NCI-H774 (cell line): ENCODE measurements around the gene DSP.
A peak's percentile ranks its signal among the peaks of the same experiment; 100 is the strongest.

Source experiments
- DNase-seq: peaks from one replicate; lab custom pipeline; 2025; lab: John Stamatoyannopoulos, UW

DSP gene

DNA sequence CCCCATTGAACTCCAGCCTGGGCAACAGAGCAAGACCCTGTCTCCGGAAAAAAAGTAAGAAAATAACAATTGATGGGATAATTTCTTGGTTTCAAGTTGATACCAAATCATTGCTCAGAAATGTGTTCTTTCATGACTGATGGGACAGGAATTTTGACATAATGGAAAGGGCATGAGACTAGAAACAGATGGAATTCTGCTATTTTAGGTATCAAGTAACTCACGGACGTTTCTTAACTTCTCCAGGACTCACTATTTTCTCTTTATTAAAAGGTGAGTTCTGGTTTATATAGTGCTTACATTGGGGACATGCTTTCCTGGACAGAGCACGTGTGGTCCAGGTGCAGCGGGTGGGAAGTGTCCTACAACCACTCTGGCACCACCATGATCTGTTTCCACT is 6.0 kb upstream of the DSP start:
- no peak for DNase-seq

DNA sequence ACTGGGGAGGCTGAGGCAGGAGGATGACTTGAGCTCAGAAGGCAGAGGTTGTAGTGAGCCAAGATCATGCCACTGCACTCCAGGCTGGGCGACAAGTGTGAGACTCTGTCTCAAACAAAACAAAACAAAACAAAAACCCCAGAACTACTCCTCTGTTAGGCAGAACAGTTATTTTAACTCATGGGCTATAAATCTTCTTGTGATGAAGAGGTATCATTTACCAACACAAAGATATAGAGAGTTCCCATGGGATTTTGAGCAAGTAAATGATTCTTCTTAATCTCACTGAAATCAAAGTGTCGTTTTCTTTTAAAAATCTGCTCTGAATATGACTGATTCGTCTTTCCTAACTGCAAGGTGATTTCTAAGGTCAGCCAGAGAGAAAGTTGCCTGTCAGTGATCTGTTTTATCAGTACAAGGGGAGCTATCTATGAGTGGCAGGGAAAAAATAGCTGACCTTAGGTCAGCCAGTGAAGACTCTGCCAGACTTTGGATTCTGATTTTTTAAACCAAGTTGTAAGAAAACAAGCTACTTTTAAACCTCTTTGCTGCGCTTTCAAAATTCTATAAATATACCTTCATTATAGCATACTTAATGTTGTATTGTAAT is 3.8 kb upstream of the DSP start:
- no peak for DNase-seq

DNA sequence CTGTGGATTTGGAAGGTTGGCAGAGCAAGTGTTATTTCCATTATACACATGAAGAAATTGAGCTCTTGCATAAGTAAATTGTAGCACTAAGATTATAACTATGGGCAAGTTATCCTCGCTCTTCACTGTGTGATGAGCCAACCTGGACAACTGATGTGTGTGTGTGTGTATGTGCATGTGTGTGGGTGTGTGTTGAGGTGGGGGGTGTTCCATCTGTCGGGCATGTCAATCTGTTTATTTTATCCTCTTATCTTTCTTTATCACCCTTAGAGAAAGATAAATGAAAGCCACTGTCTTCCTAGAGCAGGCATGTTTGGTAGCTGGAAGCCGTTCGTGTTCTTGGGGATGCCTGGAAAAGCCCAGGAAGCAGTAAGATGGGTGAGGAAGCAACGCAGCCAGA is 3.0 kb upstream of the DSP start:
- no peak for DNase-seq

DNA sequence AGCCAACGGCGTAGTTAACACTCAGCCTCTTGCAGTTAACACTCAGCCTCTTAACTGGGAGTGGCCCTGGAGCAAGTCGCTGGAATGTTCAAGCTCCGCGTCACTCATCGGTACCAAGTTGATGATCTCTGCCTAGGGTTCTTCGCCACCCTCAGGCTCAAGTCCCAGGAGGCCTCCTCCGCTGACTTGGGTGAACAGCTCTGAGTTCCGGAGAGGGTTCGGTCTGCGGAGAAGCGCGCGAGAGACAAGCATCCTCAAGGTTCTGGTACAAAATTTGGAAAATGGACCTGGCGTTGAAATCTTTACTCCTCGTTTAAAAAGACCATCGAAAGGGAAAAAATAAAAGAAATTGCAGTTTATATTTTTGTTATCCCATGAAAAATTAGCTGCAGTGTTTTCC is 876 bp upstream of the DSP start:
- DNase-seq = no peak

DNA sequence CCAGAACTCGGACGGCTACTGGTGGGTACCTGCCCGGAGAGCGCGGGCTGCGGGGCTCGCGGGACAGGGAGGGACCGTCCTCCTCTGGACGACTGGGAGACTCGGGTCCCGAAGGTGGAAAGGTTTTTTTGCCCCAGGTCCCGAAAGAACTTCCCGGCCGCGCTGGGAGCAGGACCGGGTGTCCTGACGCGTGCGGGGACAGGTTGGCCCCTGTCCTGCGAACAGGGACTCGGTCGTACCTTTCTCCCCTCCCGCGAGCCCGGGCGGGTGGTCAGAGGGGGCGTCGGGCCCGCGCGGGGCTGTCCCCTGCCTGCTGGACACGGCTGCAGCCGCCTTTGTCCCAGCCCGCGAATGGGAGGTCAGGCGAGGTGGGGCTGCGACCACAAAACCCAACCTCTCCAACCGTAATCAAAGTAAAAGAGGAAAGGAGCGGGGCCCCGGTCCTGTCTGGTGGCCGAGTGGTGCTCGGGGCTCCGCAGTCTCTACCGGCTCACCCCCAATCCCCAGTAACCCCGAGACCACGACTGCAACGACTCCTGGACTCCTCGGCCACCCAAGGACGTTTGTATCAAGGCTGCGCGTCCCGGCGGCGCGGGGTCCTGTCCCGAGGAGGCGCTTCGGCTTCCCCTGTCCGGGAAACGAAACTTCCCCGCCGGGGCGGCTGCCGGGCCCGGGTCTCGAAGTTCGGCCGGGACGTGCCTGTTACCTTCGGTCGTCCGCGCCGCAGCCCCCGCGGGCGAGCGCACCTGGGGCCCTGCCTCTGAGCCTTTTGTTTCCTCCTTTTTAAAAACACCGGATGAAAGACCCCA is 798 bp downstream of the DSP start:
- no peak for DNase-seq

DNA sequence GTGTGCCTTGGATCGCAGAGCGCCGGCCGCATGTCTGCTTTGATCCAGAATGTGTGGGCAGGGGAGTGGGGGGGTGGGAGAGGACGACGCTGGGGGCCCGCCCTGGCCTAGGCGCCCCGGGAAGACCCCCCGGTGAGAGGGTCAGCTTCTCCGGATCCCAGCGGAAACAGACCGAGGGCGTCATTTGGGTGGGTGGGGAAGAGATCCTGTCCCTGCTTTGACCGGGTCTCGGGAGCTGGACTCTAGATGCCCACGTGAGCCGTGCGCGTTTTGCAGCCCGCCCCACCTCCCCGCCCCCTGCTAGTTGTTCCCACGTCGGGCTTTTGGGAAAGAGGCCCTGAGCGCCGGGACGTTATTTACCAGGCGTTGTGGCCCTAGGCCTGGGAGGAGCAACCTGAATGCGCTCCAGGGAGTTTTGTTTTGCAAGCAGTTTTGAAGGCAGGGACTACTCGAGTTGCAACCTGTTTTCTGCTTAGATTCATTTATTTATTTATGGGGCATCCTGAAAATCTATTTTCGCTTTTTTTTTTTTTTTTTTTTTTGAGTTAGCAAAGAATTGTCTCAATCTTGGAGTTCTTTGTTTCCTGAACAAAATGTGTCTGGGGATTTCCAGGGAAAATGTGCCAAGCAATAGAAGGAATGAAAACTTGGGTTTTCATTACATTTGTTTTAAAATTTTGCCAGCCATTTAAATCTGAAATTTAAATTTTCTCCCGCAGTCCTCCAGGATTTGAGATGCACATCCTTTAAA is 1.6 kb downstream of the DSP start:
- DNase-seq = peak; percentile 56

DNA sequence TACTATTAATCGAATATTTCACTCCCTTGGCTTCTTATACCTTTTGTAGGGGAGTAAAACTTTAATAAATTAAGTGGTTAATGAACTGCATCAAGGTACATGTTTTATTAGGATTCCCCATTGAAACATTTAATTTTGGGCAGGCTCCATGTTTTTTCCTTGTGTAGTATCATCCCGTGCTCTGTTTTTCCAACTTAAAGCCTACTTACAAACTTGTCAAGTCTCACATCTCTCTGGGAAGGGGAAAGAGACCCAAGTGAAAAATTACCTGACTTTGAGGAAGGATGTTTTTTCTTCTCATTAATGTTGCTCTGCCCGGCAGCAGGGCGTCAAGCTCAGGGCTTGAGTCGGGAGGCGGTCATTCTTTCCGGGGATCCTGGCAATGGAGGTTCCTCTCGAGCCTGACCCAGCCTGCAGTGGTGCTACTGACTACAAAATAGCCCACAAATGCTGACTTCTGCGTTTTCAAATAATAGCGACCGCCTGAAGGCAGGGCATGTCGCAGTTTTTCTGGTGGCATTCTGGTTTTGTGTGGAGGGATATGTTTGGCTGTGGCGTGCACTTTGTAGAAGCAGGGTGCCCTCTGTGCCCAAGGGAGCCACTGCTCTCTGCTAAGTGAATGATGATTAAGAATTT is 2.4 kb downstream of the DSP start:
- DNase-seq = no peak

DNA sequence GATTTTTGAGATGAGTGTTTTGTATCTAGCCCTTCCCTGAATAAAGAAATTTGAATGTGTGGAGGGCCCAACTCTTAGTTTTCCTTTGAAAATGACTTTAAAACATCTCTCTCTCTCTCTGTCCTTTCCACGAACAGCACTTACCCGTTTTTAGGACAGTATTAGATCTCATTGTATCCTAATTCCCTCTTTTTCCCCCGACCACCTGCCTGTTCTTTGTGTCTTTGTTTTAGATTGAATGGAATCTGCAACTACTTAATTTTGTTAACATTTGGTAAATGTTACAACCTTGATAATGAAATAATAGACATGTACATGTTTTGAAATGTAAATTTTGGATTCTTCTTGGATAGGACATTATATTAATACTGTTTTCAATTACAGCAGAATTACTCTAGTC is 3.1 kb downstream of the DSP start:
- no peak for DNase-seq

DNA sequence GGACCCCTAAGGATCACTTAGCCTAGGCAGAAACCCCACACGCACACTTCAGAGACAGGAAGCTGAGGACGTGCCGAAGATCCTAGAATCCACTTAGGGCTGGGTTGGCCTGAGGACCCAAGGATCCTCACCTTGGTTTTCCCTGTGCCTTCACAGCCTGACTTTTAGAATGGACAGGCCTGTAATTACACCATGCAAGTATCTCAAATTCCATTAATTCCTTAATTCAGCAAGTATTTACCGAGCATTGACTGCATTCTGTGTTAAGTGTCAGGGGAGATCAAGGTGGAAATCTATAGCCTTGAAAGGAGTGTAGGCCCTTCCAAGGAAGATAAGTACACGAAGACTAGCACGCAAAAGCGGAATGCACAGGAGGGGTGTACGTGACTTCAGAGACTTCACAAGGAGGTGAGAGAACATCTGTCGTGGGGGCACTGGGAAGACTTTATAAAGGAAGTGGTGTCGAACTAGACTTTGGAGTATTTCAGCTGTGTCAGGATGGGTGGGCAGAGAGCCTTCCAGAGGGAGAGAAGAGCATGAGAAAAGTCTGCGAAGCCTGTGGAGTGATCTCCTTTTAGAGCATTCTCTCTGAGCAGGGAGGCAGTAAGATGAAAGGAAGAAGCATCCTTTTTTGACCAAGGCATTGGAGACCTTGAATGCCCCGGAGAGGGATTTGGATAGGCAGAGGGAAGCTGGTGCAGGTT is 4.0 kb downstream of the DSP start:
- no peak for DNase-seq

DNA sequence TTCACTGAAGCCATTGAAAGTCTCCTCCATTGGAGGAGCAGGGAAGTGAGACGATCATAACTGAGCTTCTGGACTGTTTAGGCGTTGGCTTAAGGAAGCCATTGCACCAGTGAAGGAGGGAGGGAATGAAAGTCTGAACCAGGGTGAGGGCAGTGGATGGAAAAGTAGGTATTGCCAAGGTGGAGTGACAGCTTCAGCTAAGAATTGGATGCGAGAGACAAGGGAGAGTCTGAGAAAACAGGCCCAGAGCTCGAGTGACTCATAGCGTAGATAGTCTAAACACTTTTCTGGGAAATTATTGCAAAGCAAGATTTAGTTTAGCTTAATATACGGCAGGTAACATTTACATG is 4.5 kb downstream of the DSP start:
- DNase-seq = no peak

DNA sequence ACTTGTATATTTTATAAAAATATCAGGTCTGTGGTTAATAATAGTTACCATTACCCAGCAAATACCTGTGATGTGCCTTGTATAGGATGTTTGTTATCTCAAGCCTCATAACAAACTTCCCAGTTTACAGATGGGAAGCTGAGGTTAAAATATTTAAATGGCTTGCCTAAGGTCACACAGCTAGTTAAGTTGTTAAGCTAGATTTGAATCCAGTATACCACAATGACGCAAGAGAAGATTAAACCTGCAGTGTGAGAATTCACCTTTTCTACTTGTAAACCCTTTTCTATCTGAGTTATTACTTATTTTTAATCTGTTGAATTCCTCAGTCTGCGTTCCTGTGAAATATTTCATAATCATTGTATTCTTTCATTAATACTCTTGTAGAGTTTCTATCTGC is 4.9 kb downstream of the DSP start:
- no peak for DNase-seq

DNA sequence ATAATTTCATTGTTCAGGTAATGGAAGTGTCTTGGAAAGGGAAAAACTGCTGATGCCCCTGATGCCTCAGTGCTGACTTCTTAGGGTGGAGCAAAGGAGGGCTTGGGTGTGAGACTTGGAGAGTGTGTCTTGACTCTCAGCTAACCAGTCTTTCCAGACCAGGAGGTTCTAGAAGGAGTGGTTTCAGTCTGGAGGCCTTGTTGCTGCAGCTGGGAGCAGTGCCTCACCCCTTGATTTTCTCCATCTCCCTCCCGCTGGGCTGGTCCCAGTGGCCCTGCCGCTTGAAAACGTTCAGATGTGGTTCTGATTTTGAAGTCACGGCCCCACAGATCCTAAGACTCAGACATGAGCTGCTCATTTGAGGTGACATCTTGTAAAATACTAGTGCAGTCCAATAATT is 5.4 kb downstream of the DSP start:
- DNase-seq = no peak

DNA sequence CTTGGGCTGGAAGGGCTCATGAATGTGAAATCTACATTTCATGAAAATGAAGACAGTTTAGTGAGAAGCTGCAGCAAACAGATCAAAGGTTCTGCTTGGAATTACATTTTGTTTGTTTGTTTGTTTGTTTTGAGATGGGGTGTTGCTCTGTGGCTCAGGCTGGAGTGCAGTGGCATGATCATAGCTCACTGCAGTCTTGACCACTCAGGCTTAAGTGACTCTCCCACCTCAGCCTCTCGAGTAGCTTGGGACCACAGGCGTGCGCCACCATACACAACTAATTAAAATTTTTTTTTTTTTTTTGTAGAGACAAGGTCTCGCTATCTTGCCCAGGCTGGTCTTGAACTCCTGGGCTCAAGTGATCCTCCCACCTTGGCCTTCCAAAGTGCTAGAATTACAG is 5.8 kb downstream of the DSP start:
- no peak for DNase-seq

DNA sequence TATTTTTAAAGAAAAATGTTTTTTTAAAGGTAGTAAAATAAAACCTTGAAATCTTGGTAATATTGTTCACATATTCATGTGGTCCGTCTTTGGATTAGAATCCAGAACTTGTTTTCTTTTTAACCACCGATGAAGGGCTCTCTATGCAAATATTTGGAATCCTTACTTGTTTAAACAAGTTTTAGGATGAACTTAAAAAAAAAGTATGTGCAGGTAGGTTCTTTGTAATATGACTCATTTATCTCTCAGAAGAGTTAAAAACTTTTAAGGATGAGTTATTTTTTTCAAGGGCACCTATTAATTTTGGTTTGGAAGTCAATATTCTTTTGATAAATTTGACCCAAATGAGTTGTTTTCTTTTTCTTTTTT is 8.9 kb downstream of the DSP start:
- DNase-seq = peak; percentile 12

DNA sequence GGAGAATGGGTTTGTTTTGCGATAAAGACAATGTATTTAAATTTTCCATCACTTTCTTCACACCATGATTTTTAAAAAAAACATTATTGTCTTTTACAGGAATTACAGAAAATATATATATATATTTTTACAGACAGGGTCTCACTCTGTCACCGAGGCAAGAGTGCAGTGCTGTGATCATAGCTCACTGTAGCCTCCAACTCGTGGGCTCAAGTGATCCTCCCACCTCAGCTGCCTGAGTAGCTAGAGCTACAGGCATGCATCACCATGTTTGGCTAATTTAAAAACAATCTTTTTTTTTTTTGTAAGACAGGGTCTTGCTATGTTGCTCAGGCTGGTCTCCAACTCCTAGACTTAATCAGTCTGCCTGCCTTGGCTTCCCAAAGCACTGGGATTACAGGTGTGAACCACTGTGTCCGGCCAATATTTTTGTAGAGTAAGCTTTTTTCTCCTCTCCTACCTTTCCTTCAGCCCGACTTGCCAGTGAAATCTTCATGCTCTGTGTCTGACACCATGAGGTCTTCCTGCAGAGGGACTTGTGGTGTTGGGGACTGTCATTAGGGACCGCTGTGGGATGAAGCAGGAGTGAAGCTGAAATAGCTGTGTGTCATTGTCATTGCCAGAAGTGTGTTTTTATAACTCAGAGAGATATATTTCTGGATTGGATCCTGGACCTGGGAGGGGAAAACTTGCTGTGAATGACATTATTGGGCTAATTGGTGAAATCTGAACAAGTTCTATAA is 13.2 kb downstream of the DSP start:
- DNase-seq = no peak

DNA sequence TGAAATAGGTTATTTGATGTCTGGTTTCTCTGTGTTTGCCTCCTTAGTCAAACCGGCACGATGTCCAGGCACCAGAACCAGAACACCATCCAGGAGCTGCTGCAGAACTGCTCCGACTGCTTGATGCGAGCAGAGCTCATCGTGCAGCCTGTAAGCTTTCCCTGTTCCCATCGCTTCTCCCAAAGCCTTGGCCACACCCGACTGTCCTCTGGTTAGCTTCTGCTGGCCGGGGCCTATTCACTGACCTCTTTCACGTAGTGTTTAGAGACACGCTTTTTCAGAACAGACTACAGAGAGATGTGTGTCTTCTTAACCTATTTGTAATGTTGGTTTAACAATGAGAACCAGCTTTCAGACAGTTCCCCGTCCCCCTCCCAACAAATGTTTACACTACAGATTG is 14.2 kb downstream of the DSP start:
- no peak for DNase-seq

DNA sequence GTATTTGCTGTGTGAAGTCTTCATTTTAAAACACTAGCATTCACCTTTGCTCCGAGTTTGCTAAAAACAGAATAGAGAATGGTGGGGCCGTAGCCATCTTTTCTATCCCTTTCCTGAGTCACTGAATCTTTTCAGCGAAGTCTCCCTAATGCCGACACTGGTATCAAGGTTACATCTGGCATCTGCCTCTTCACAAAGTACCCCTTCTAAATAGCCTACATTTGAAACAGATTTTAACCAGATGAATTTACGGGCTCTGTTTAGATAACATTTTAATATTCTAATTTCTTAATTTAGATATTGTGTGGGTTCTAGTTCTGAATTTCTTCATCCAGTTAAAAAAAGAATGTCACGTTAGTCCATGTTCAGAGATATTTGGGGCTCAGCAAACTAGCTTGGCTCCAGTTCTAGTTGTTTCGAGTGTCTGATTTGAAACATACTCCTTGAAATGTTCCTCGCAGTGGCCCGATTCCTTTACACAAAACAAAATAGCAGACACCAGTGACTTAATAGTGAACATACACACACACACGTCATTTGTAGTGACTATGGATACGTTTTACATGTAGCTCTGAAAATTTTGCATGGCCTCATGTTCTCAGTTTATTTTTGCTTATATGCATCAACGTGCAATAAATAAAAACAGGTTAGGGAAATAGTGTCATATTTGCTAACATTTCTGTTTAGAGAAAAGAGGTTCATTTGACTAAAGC is 15.1 kb downstream of the DSP start:
- DNase-seq = no peak

DNA sequence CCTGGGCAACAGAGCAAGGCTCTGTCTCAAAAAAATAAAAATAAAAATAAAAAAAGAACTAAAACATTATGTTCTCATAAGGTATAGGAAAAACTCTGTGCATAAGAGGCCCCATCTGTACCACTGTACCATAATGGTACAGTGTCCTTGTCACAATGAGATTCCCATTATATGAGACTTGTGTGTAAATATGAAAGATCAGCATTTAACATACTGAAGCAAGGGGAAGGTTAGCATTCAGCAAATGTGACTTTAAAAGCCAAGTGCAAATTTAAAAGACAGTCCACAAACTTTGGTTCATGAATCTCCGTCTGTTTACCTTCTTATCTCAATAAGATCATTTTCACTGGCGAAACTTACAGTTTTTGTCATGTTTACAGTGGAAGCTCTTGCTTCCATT is 16.2 kb downstream of the DSP start:
- no peak for DNase-seq

DNA sequence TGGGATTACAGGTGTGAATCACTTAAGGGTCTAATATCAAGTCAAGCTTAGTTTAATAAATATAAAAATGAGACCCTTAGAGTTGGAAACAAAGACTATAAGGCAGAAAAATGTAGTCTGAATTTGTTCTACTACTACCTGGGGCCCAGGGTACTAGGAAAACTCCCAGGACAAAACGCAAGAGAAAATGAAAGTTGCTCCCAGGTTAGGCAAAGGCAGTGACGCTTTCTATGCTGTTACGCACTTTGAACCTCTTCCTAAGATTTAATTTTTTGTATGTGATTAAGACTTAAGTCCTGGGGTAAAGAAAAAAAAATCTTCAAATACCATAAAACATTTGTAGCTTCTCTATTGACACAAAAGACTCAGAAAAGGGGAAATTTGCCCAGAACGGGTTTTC is 17.3 kb downstream of the DSP start:
- DNase-seq = no peak

DNA sequence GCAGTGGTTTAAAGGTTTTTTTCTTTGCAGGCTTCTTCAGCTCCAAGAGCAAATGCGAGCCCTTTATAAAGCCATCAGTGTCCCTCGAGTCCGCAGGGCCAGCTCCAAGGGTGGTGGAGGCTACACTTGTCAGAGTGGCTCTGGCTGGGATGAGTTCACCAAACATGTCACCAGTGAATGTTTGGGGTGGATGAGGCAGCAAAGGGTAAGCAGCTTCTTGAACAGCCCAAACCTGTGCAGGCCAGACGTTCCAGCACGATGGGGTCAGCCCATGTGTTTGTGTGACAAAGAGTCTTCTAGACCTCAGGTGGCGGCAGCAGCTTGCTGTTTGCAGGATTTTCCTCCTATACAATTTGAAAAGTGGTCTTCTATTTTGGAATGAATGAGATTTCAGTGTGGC is 17.7 kb downstream of the DSP start:
- no peak for DNase-seq
